Brain microvascular endothelial cell (primary cell): ENCODE results near the gene DAPK1.
"Not testable (repeated sequence)": the region's sequence is repeated elsewhere in the genome, so short reads cannot be mapped to it uniquely, and the experiment has no call there.

Source experiments
- DNase-seq: peaks from one replicate; pipeline ENCODE4 v3.0.0-alpha.2; 2020
- H3K27ac ChIP-seq: fragments of 250-450 bp; sonication (Bioruptor Pico); 2 replicates; pipeline ENCODE4 v1.5.1; 2020; ENCODE audit warnings: mild to moderate bottlenecking, moderate library complexity
- H3K27me3 ChIP-seq: fragments of 250-450 bp; sonication (Bioruptor Pico); replicated peaks from 2 replicates; pipeline ENCODE4 v1.5.1; 2020; ENCODE audit warnings: mild to moderate bottlenecking
- H3K36me3 ChIP-seq: fragments of 250-450 bp; sonication (Bioruptor Pico); replicated peaks from 2 replicates; pipeline ENCODE4 v1.5.1; 2020; ENCODE audit warnings: mild to moderate bottlenecking
- H3K4me3 ChIP-seq: 2 replicates; pipeline ENCODE4 v1.5.1; 2011; ENCODE audit warnings: low read depth, mild to moderate bottlenecking, control low read depth, low read length, moderate library complexity
- CTCF ChIP-seq: IDR thresholded peaks from 2 replicates; pipeline ENCODE4 v1.5.1; 2011; ENCODE audit warnings: low read depth, mild to moderate bottlenecking, moderate library complexity, low read length, control low read depth, inconsistent platforms; ENCODE audit errors: missing control alignments
- in situ Hi-C: cut with HindIII; loops from 2 replicates; pipeline ENCODE4 v1.10.0; 2017; ENCODE audit warnings: low sequenced_read_pairs, low pct_ligation_motif_present

DAPK1 gene

GRCh38 chr9:87741326-87741725 lies 243.7 kb downstream of the DAPK1 start:
- no peak for DNase-seq
- Histone ChIP-seq H3K27ac (no peak overlapping the region), H3K36me3 (no peaks in the 10 kb centered on the region), H3K27me3 (no peaks in the 10 kb centered on the region), H3K4me3 (no peak overlapping the region)
- in situ Hi-C loops, result no loop called here
- TF ChIP-seq CTCF, result no peak

- in situ Hi-C loops, result no loop called here
- TF ChIP-seq CTCF, result no peak
These were observed 244.2 kb downstream of the DAPK1 start for GRCh38 chr9:87741891-87742290.

GRCh38 chr9:87742813-87743428 lies 245.3 kb downstream of the DAPK1 start:
- no peak for TF ChIP-seq CTCF
- DNase-seq, result no peak
- in situ Hi-C loops, result no loop called here
- Histone ChIP-seq H3K4me3 (no peak overlapping the region), H3K36me3 (no peaks in the 10 kb centered on the region), H3K27me3 (no peaks in the 10 kb centered on the region), H3K27ac (no peak overlapping the region)

More at GRCh38 chr9:87741891-87742290, 244.2 kb downstream of the DAPK1 start:
- H3K4me3 ChIP-seq, result no peak overlapping the region
- no peaks in the 10 kb centered on the region for H3K27me3 ChIP-seq
- no peaks in the 10 kb centered on the region for H3K36me3 ChIP-seq
- no peak overlapping the region for H3K27ac ChIP-seq
- no peak for DNase-seq

- H3K36me3 ChIP-seq, H3K4me3 ChIP-seq, H3K27me3 ChIP-seq, in situ Hi-C loops, H3K27ac ChIP-seq, DNase-seq: not testable (repeated sequence)
These were observed 246.6 kb downstream of the DAPK1 start for GRCh38 chr9:87744247-87744646.

GRCh38 chr9:87746186-87746585 lies 248.5 kb downstream of the DAPK1 start:
- Histone ChIP-seq H3K27ac (no peak overlapping the region), H3K36me3 (no peaks in the 10 kb centered on the region), H3K27me3 (no peaks in the 10 kb centered on the region), H3K4me3 (no peak overlapping the region)
- in situ Hi-C loops, result no loop called here
- no peak for TF ChIP-seq CTCF
- no peak for DNase-seq

GRCh38 chr9:87748881-87749280 lies 251.2 kb downstream of the DAPK1 start:
- DNase-seq, result no peak
- TF ChIP-seq CTCF, result no peak
- Histone ChIP-seq H3K27me3 (no peaks in the 10 kb centered on the region), H3K27ac (no peak overlapping the region), H3K4me3 (no peak overlapping the region), H3K36me3 (no peaks in the 10 kb centered on the region)
- in situ Hi-C loops, result no loop called here
